GM23338 (cell line): ENCODE results near the gene TNC. TPM values are rescaled to one million over a fixed set of nuclear protein-coding genes. Genes with fewer than 3 reads are reported as not detected.

Source experiments
- ATAC-seq: fragments of 200-7000 bp; cut with Tn5 transposase; 3 replicates; pipeline ENCODE4 v1.9.1; 2020
- DNase-seq: peaks from one replicate; pipeline ENCODE4 v3.0.0-alpha.2; 2015; ENCODE audit warnings: low spot score
- H2AFZ ChIP-seq: fragments of 200-600 bp; sonication (generic); 2 replicates; pipeline ENCODE4 v1.8.0; 2016; ENCODE audit warnings: antibody characterized with exemption, mild to moderate bottlenecking, moderate library complexity
- H3F3A ChIP-seq: fragments of 200-600 bp; sonication (generic); replicated peaks from 2 replicates; pipeline ENCODE4 v1.8.0; 2017; ENCODE audit warnings: antibody characterized with exemption, mixed run types, low read depth
- H3K27ac ChIP-seq: fragments of 200-600 bp; sonication (generic); 2 replicates; pipeline ENCODE4 v1.6.1; 2016; ENCODE audit warnings: low read depth
- H3K27me3 ChIP-seq: fragments of 200-600 bp; sonication (generic); 2 replicates; pipeline ENCODE4 v1.8.0; 2016; ENCODE audit warnings: mild to moderate bottlenecking, mixed run types, moderate library complexity; ENCODE audit not compliant: insufficient read depth
- H3K36me3 ChIP-seq: fragments of 200-600 bp; sonication (generic); 2 replicates; pipeline ENCODE4 v1.8.0; 2016; ENCODE audit warnings: mild to moderate bottlenecking; ENCODE audit not compliant: insufficient read depth
- H3K4me1 ChIP-seq: fragments of 200-600 bp; sonication (generic); 2 replicates; pipeline ENCODE4 v1.8.0; 2016; ENCODE audit warnings: mild to moderate bottlenecking, moderate library complexity; ENCODE audit not compliant: insufficient read depth
- H3K4me2 ChIP-seq: fragments of 200-600 bp; sonication (generic); 2 replicates; pipeline ENCODE4 v1.7.1; 2017; ENCODE audit warnings: mixed run types
- H3K4me3 ChIP-seq: fragments of 200-600 bp; sonication (generic); 2 replicates; pipeline ENCODE4 v1.6.1; 2016; ENCODE audit warnings: mixed run types
- H3K79me2 ChIP-seq: fragments of 200-600 bp; sonication (generic); replicated peaks from 2 replicates; pipeline ENCODE4 v1.8.0; 2017; ENCODE audit warnings: mild to moderate bottlenecking; ENCODE audit not compliant: insufficient read depth
- H3K9me2 ChIP-seq: fragments of 200-600 bp; sonication (generic); 2 replicates; pipeline ENCODE4 v1.8.0; 2017; ENCODE audit not compliant: insufficient read depth
- H4K20me1 ChIP-seq: fragments of 200-600 bp; sonication (generic); replicated peaks from 2 replicates; pipeline ENCODE4 v1.8.0; 2017; ENCODE audit warnings: mild to moderate bottlenecking; ENCODE audit not compliant: insufficient read depth
- H3K27ac Mint-ChIP-seq: 2 replicates; pipeline ENCODE4 v1.8.0; 2020; ENCODE audit warnings: inconsistent platforms, mild to moderate bottlenecking, moderate library complexity, mixed read lengths
- H3K27me3 Mint-ChIP-seq: 3 replicates; pipeline ENCODE4 v1.8.0; 2022; ENCODE audit warnings: low read depth, mild to moderate bottlenecking, moderate library complexity, mixed read lengths, inconsistent platforms; ENCODE audit not compliant: insufficient read depth, poor library complexity
- H3K36me3 Mint-ChIP-seq: 3 replicates; pipeline ENCODE4 v1.8.0; 2021; ENCODE audit warnings: low read depth, mild to moderate bottlenecking, inconsistent platforms, moderate library complexity, mixed read lengths
- H3K4me1 Mint-ChIP-seq: 3 replicates; pipeline ENCODE4 v1.8.0; 2020; ENCODE audit warnings: mild to moderate bottlenecking, inconsistent platforms, mixed read lengths
- H3K4me3 Mint-ChIP-seq: 3 replicates; pipeline ENCODE4 v1.8.0; 2021; ENCODE audit warnings: moderate library complexity, mild to moderate bottlenecking, inconsistent platforms, mixed read lengths
- H3K9me3 Mint-ChIP-seq: 3 replicates; pipeline ENCODE4 v1.8.0; 2020; ENCODE audit warnings: moderate library complexity, mild to moderate bottlenecking, inconsistent platforms, mixed read lengths
- CREB1 ChIP-seq: fragments of 250-450 bp; sonication (Bioruptor Pico); IDR thresholded peaks from 2 replicates; pipeline ENCODE4 v1.5.0; 2020; ENCODE audit warnings: low read depth, mild to moderate bottlenecking, moderate library complexity
- CTCF ChIP-seq, 2 experiments: fragments of 200-600 bp in 1 of 2; sonication (generic) in 1 of 2; conservative IDR thresholded peaks; 2 replicates each; pipeline versions ENCODE4 v1.5.1 to v1.6.1; 2016 to 2017; ENCODE audit warnings: antibody characterized with exemption in 2 of 2, low read depth in 2 of 2, mild to moderate bottlenecking in 2 of 2, moderate library complexity in 1 of 2
- EZH2 ChIP-seq: fragments of 200-600 bp; sonication (generic); IDR thresholded peaks from one replicate; pipeline ENCODE4 v1.8.0; 2017; ENCODE audit warnings: antibody characterized with exemption, mild to moderate bottlenecking, low read depth; ENCODE audit not compliant: unreplicated experiment
- EZH2phosphoT487 ChIP-seq: fragments of 200-600 bp; sonication (generic); IDR thresholded peaks from one replicate; pipeline ENCODE4 v1.8.1; 2018; ENCODE audit warnings: antibody characterized with exemption; ENCODE audit not compliant: unreplicated experiment
- POLR2AphosphoS5 ChIP-seq: IDR thresholded peaks from 2 replicates; pipeline ENCODE4 v1.6.1; 2016; ENCODE audit warnings: antibody characterized with exemption, low read depth
- STAT1 ChIP-seq: IDR thresholded peaks from one replicate; pipeline ENCODE4 v1.6.1; 2016; ENCODE audit warnings: antibody characterized with exemption; ENCODE audit not compliant: unreplicated experiment
- ZNF462 ChIP-seq: fragments of 250-450 bp; sonication (Bioruptor Pico); IDR thresholded peaks from 2 replicates; pipeline ENCODE4 v1.5.0; 2020; ENCODE audit warnings: mild to moderate bottlenecking, moderate library complexity
- polyA plus RNA-seq: library from polyadenylated mRNA; unstranded; fragments of >200 nt; fragmentation: Nextera tagmentation; extraction: Ambion mirVana; gene quantifications from 2 replicates; pipeline ENCODE4 v1.2.1, GENCODE V29; 2016
- total RNA-seq: library from RNA; depleted of rRNA; stranded (reverse); fragments of >200 nt; shearing (Covaris generic); gene quantifications from 2 replicates; pipeline ENCODE4 v1.2.3, GENCODE V29; 2014

TNC gene
- total and polyA plus RNA-seq, 2 experiments from 2014 or later: 0.89 to 2.7 TPM

- Histone ChIP-seq H3K4me2 (no peak overlapping the region), H3K36me3 (no peaks in the 10 kb centered on the region), H3F3A (no peaks in the 10 kb centered on the region), H3K4me1 (no peaks in the 10 kb centered on the region), H3K9me2 (0 out of 2 replicates have a peak, but pooled peaks cover 2% of the 10 kb centered on the region), H3K79me2 (no peaks in the 10 kb centered on the region), H3K27ac (no peak overlapping the region), H2AFZ (no peak overlapping the region), H3K4me3 (no peak overlapping the region), H3K27me3 (no peaks in the 10 kb centered on the region), H4K20me1 (no peaks in the 10 kb centered on the region)
- DNase-seq (no peak), ATAC-seq (no peak)
- TF ChIP-seq EZH2phosphoT487: no peak
- H3K36me3 Mint-ChIP-seq: no peaks in the 10 kb centered on the region
- H3K27ac Mint-ChIP-seq: no peak overlapping the region
- peaks cover 5% of the 10 kb centered on the region for H3K27me3 Mint-ChIP-seq
- H3K4me1 Mint-ChIP-seq: peaks cover 7% of the 10 kb centered on the region
- H3K9me3 Mint-ChIP-seq: no peaks in the 10 kb centered on the region; the same call in 2 of the 3 replicates
- H3K4me3 Mint-ChIP-seq: no peak overlapping the region
Observed at GRCh38 chr9:115069302-115069701, 48.7 kb downstream of the TNC start.

GRCh38 chr9:115068031-115068430, 49.9 kb downstream of the TNC start:
- Histone ChIP-seq H3K4me2 (no peak overlapping the region), H3F3A (no peaks in the 10 kb centered on the region), H3K4me3 (no peak overlapping the region), H3K27me3 (no peaks in the 10 kb centered on the region), H2AFZ (no peak overlapping the region), H3K27ac (no peak overlapping the region), H3K4me1 (0 out of 2 replicates have a peak, but pooled peaks cover 4% of the 10 kb centered on the region), H3K79me2 (no peaks in the 10 kb centered on the region), H3K36me3 (no peaks in the 10 kb centered on the region), H3K9me2 (0 out of 2 replicates have a peak, but pooled peaks cover 2% of the 10 kb centered on the region), H4K20me1 (no peaks in the 10 kb centered on the region)
- TF ChIP-seq CREB1 (no peak), POLR2AphosphoS5 (no peak), ZNF462 (CRISPR knock-in tag) (no peak), CTCF (conservative IDR thresholded peaks at IDR 0.05; ENCODE audit: low read depth in 2 of 2) (no peak), EZH2 (no peak), STAT1 (no peak)
- no peak for DNase-seq
- no peak overlapping the region for H3K4me3 Mint-ChIP-seq
- H3K36me3 Mint-ChIP-seq: no peaks in the 10 kb centered on the region
- no peak for ATAC-seq
- H3K9me3 Mint-ChIP-seq: no peaks in the 10 kb centered on the region
- no peak overlapping the region for H3K27ac Mint-ChIP-seq
- peaks cover 5% of the 10 kb centered on the region for H3K27me3 Mint-ChIP-seq
- peaks cover 17% of the 10 kb centered on the region for H3K4me1 Mint-ChIP-seq
